Upper lobe of right lung (tissue), 1 donor: ENCODE data around the gene AK1. TPM values are rescaled to one million over a fixed set of nuclear protein-coding genes. Genes with fewer than 3 reads are reported as not detected.

Experiments
- ATAC-seq: fragments of 200-7000 bp; cut with Tn5 transposase; one replicate; pipeline ENCODE4 v1.9.1; 2020; ENCODE audit warnings: mild to moderate bottlenecking, moderate library complexity
- DNase-seq: peaks from one replicate; pipeline ENCODE4 v3.0.0-alpha.2; 2020
- H3K27ac ChIP-seq: fragments of 200-600 bp; one replicate; pipeline ENCODE4 v1.8.0; 2022
- H3K27me3 ChIP-seq: fragments of 200-600 bp; one replicate; pipeline ENCODE4 v1.8.0; 2022; ENCODE audit warnings: mild to moderate bottlenecking
- H3K36me3 ChIP-seq: fragments of 200-600 bp; one replicate; pipeline ENCODE4 v1.8.0; 2022
- H3K4me1 ChIP-seq: fragments of 200-600 bp; one replicate; pipeline ENCODE4 v1.8.0; 2022
- H3K4me3 ChIP-seq: fragments of 200-600 bp; one replicate; pipeline ENCODE4 v1.8.0; 2022; ENCODE audit warnings: mild to moderate bottlenecking
- H3K9me3 ChIP-seq: fragments of 200-600 bp; one replicate; pipeline ENCODE4 v1.8.0; 2022
- CTCF ChIP-seq: fragments of 200-600 bp; IDR thresholded peaks from one replicate; pipeline ENCODE4 v1.8.0; 2022; ENCODE audit warnings: antibody characterized with exemption
- intact Hi-C: fragments of 100-400 bp; cut with DNase I; formaldehyde crosslinking; loops from one replicate; pipeline ENCODE4 v1.11.0; 2022
- total RNA-seq: library from RNA; stranded (reverse); fragmentation: NEBNext Ultra II Directional; extraction: Animal tissue kit (Norgen Biotek cat#: 25700); gene quantifications from one replicate; pipeline ENCODE4 v1.2.1, GENCODE V29; 2021
- donor health status: DM: no; HTN: yes; CAD: no; lungs with severe emphysema.

Gene AK1
- total RNA-seq, 1 donor from 2014 or later = 158 TPM

GRCh38 chr9:127860260-127860659, 17.2 kb downstream of the AK1 start:
- Histone ChIP-seq H3K4me1 (peaks cover 63% of the 10 kb centered on the region), H3K4me3 (no peak overlapping the region), H3K27me3 (no peaks in the 10 kb centered on the region), H3K27ac (no peak overlapping the region), H3K36me3 (no peaks in the 10 kb centered on the region), H3K9me3 (no peaks in the 10 kb centered on the region)
- no peak for TF ChIP-seq CTCF
- intact Hi-C loops = no loop called here
- DNase-seq = no peak
- ATAC-seq = no peak

GRCh38 chr9:127858041-127858512, 19.4 kb downstream of the AK1 start:
- H3K27ac ChIP-seq = peak overlapping the region; percentile 2
- no peak for DNase-seq

GRCh38 chr9:127857278-127857677, 20.2 kb downstream of the AK1 start:
- intact Hi-C loops = no loop called here
- TF ChIP-seq CTCF = no peak
- ATAC-seq (no peak), DNase-seq (no peak)
- H3K9me3 ChIP-seq = no peaks in the 10 kb centered on the region
- no peaks in the 10 kb centered on the region for H3K27me3 ChIP-seq
- peak overlapping the region; percentile 2 for H3K27ac ChIP-seq
- no peaks in the 10 kb centered on the region for H3K36me3 ChIP-seq
- peaks cover 68% of the 10 kb centered on the region for H3K4me1 ChIP-seq
- H3K4me3 ChIP-seq = no peak overlapping the region

More at GRCh38 chr9:127858041-127858512, 19.4 kb downstream of the AK1 start:
- no peak for TF ChIP-seq CTCF
- ATAC-seq = no peak
- H3K4me1 ChIP-seq = peaks cover 69% of the 10 kb centered on the region
- no peaks in the 10 kb centered on the region for H3K36me3 ChIP-seq
- H3K27me3 ChIP-seq = no peaks in the 10 kb centered on the region
- no peak overlapping the region for H3K4me3 ChIP-seq
- intact Hi-C loops = no loop called here
- no peaks in the 10 kb centered on the region for H3K9me3 ChIP-seq

GRCh38 chr9:127856729-127857116, 20.8 kb downstream of the AK1 start:
- Histone ChIP-seq H3K9me3 (no peaks in the 10 kb centered on the region), H3K27me3 (no peaks in the 10 kb centered on the region), H3K4me3 (no peak overlapping the region), H3K4me1 (peaks cover 66% of the 10 kb centered on the region), H3K36me3 (no peaks in the 10 kb centered on the region), H3K27ac (peak overlapping the region; percentile 2)
- no peak for ATAC-seq
- no peak for TF ChIP-seq CTCF
- DNase-seq = no peak
- intact Hi-C loops = no loop called here

GRCh38 chr9:127856094-127856728, 21.3 kb downstream of the AK1 start:
- H3K4me1 ChIP-seq = peaks cover 64% of the 10 kb centered on the region
- H3K9me3 ChIP-seq = no peaks in the 10 kb centered on the region
- TF ChIP-seq CTCF = no peak
- no peaks in the 10 kb centered on the region for H3K27me3 ChIP-seq
- ATAC-seq (no peak), DNase-seq (no peak)
- H3K4me3 ChIP-seq = no peak overlapping the region
- peak overlapping the region; percentile 2 for H3K27ac ChIP-seq
- no peaks in the 10 kb centered on the region for H3K36me3 ChIP-seq
- intact Hi-C loops = no loop called here

GRCh38 chr9:127855522-127855921, 22.0 kb downstream of the AK1 start:
- peak overlapping the region; percentile 88 for H3K27ac ChIP-seq
- peaks cover 57% of the 10 kb centered on the region for H3K4me1 ChIP-seq
- intact Hi-C loops = no loop called here
- no peak overlapping the region for H3K4me3 ChIP-seq
- H3K27me3 ChIP-seq = no peaks in the 10 kb centered on the region
- no peaks in the 10 kb centered on the region for H3K36me3 ChIP-seq
- no peak for DNase-seq
- TF ChIP-seq CTCF = no peak
- no peaks in the 10 kb centered on the region for H3K9me3 ChIP-seq
- no peak for ATAC-seq
